Mesothelial cell of epicardium (in vitro differentiated cells): Measurements from ENCODE around the gene MOCOS. TPM values are rescaled to one million over a fixed set of nuclear protein-coding genes. Genes with fewer than 3 reads are reported as not detected.

Source experiments
- DNase-seq, 2 experiments: peaks; one replicate each; pipeline ENCODE4 v3.0.0; 2021; ENCODE audit warnings: low spot score in 2 of 2; ENCODE audit not compliant: unreplicated experiment in 2 of 2
- H3K27ac Mint-ChIP-seq: 2 replicates; pipeline ENCODE4 v1.8.0; 2021; ENCODE audit warnings: mixed read lengths
- H3K27me3 Mint-ChIP-seq: 2 replicates; pipeline ENCODE4 v1.8.0; 2021; ENCODE audit warnings: low read depth, mixed read lengths
- H3K36me3 Mint-ChIP-seq: 2 replicates; pipeline ENCODE4 v1.8.0; 2021; ENCODE audit warnings: mixed read lengths
- H3K4me1 Mint-ChIP-seq: 2 replicates; pipeline ENCODE4 v1.8.0; 2021; ENCODE audit warnings: mixed read lengths
- H3K4me3 Mint-ChIP-seq: 2 replicates; pipeline ENCODE4 v1.8.0; 2021; ENCODE audit warnings: mild to moderate bottlenecking, moderate library complexity, mixed read lengths
- H3K9me3 Mint-ChIP-seq: 2 replicates; pipeline ENCODE4 v1.8.0; 2021; ENCODE audit warnings: mixed read lengths
- total RNA-seq: library from RNA; stranded (reverse); gene quantifications from 3 replicates; pipeline ENCODE4 v1.2.1, GENCODE V29; 2021
- TF ChIP-seq, protein P1 (sequence below): fragments of 200-600 bp; sonication (generic); IDR thresholded peaks from one replicate; pipeline ENCODE4 v1.5.0; 2021; ENCODE audit warnings: antibody characterized with exemption; ENCODE audit not compliant: unreplicated experiment

Gene MOCOS
- total RNA-seq, 1 donor from 2014 or later = 2.2 TPM

DNA sequence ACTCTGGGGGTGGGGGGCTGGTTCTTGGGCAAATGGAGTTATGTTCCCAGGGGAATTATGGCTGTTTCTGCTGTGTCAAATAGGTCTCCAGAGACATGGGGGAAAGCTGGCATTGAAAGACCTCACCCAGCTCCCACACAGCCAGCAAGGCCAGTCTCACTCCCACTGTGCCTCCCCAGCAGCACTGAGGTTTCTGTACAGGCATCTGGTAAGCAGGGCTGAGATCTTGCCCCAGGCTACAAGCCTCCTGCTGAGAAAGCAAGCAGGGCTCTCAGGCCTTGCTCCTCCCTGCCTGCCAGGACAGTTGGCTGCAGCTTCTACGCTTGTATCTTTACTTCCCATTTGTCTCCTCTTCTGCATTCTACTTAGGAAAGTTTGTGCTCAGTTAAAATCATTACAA, 59.7 kb downstream of the MOCOS start:
- TF ChIP-seq, protein P1, sequence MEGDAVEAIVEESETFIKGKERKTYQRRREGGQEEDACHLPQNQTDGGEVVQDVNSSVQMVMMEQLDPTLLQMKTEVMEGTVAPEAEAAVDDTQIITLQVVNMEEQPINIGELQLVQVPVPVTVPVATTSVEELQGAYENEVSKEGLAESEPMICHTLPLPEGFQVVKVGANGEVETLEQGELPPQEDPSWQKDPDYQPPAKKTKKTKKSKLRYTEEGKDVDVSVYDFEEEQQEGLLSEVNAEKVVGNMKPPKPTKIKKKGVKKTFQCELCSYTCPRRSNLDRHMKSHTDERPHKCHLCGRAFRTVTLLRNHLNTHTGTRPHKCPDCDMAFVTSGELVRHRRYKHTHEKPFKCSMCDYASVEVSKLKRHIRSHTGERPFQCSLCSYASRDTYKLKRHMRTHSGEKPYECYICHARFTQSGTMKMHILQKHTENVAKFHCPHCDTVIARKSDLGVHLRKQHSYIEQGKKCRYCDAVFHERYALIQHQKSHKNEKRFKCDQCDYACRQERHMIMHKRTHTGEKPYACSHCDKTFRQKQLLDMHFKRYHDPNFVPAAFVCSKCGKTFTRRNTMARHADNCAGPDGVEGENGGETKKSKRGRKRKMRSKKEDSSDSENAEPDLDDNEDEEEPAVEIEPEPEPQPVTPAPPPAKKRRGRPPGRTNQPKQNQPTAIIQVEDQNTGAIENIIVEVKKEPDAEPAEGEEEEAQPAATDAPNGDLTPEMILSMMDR = no peak
- no peaks in the 10 kb centered on the region for H3K4me1 Mint-ChIP-seq
- H3K4me3 Mint-ChIP-seq = no peak overlapping the region
- no peak overlapping the region for H3K27ac Mint-ChIP-seq
- H3K9me3 Mint-ChIP-seq = peaks cover 51% of the 10 kb centered on the region
- H3K27me3 Mint-ChIP-seq = no peaks in the 10 kb centered on the region
- H3K36me3 Mint-ChIP-seq = peaks cover 18% of the 10 kb centered on the region
- no peak for DNase-seq

GRCh38 chr18:36249392-36249791, 62.1 kb downstream of the MOCOS start:
- no peak overlapping the region for H3K4me3 Mint-ChIP-seq
- peaks cover 12% of the 10 kb centered on the region for H3K36me3 Mint-ChIP-seq
- peaks cover 34% of the 10 kb centered on the region for H3K9me3 Mint-ChIP-seq
- no peak for DNase-seq
- H3K27ac Mint-ChIP-seq = no peak overlapping the region
- TF ChIP-seq, protein P1 = no peak
- no peaks in the 10 kb centered on the region for H3K4me1 Mint-ChIP-seq
- H3K27me3 Mint-ChIP-seq = no peaks in the 10 kb centered on the region

- TF ChIP-seq, protein P1 = no peak
- Mint-ChIP-seq H3K9me3 (peaks cover 20% of the 10 kb centered on the region), H3K36me3 (peaks cover 7% of the 10 kb centered on the region), H3K4me1 (no peaks in the 10 kb centered on the region), H3K4me3 (no peak overlapping the region), H3K27me3 (no peaks in the 10 kb centered on the region), H3K27ac (no peak overlapping the region)
- no peak for DNase-seq
These were observed 63.5 kb downstream of the MOCOS start for GRCh38 chr18:36250827-36251226.

- Mint-ChIP-seq H3K4me1 (no peaks in the 10 kb centered on the region), H3K27ac (no peak overlapping the region), H3K36me3 (no peaks in the 10 kb centered on the region), H3K4me3 (no peak overlapping the region), H3K27me3 (no peaks in the 10 kb centered on the region), H3K9me3 (no peaks in the 10 kb centered on the region)
- TF ChIP-seq, protein P1 = no peak
- no peak for DNase-seq
These were observed 67.9 kb downstream of the MOCOS start for GRCh38 chr18:36255072-36255698.

DNA sequence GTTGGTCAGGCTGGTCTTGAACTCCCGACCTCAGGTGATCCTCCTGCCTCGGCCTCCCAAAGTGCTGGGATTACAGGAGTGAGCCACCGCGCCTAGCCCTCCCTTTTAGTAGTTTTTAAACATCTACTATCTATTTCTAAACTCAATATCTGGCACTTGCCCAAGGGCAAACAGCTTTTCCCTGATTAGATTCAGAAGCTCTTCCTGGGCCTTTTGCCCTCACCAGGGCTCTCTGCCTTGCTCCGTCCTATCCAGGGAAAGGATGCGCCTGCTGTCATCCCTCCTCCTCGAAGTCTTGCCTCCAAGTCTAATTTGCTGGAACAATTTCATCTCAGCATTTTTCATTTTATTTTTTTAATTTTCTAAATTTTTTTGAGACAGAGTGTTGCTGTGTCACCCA, 68.8 kb downstream of the MOCOS start:
- Mint-ChIP-seq H3K27ac (no peak overlapping the region), H3K4me3 (no peak overlapping the region), H3K27me3 (no peaks in the 10 kb centered on the region), H3K9me3 (no peaks in the 10 kb centered on the region), H3K4me1 (no peaks in the 10 kb centered on the region), H3K36me3 (no peaks in the 10 kb centered on the region)
- TF ChIP-seq, protein P1 = no peak
- DNase-seq = no peak

DNA sequence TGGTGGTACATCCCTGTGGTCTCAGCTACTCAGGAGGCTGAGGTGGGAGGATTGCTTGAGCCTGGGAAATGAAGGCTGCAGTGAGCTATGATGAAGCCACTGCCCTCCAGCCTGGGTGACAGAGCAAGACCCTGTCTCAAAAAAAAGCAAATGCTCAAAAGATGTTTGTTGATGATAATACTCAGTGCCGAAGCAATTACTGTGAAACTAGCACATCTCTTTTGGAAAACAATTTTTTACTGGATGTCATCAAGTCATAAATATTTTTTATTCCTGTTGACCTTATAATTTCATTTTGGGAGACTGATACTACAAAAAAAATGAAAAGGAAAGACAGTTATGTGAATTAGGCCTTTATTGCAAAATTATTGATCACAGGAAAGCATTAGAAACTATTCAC, 75.7 kb downstream of the MOCOS start:
- H3K4me1 Mint-ChIP-seq = peaks cover 30% of the 10 kb centered on the region
- no peaks in the 10 kb centered on the region for H3K27me3 Mint-ChIP-seq
- H3K9me3 Mint-ChIP-seq = no peaks in the 10 kb centered on the region
- TF ChIP-seq, protein P1 = no peak
- no peak overlapping the region for H3K4me3 Mint-ChIP-seq
- H3K36me3 Mint-ChIP-seq = no peaks in the 10 kb centered on the region
- H3K27ac Mint-ChIP-seq = no peak overlapping the region
- DNase-seq = no peak
